Measurements from ENCODE around the gene PAK1. TPM values are rescaled to one million over a fixed set of nuclear protein-coding genes. Genes with fewer than 3 reads are reported as not detected.

The PAK1 gene
- total and polyA plus RNA-seq, 10 of the 15 experiments (the other 5 are each of a cell fraction or from before 2014, with no cell fraction given): 43.8 to 321 (median 110) TPM

- DNase-seq (ENCODE audit: low read depth, low spot score): no peak
- Histone ChIP-seq H3K4me2 (ENCODE audit: control insufficient read depth, insufficient read depth) (peak overlapping the region; percentile 41; the same call in 1 of the 2 replicates), H3K36me3 (ENCODE audit: control insufficient read depth in 2 of 2, insufficient read depth in 2 of 2, low read length in 1 of 2) (peaks cover 0 to 4% of the 10 kb centered on the region in 2 experiments; a peak in 1 of 4 replicates), H3K9me3 (replicated peaks; ENCODE audit: control insufficient read depth, insufficient read depth, low read length) (no peaks in the 10 kb centered on the region), H3K4me3 (no peak overlapping the region), H3K27ac (ENCODE audit: control insufficient read depth, insufficient read depth) (peak overlapping the region; percentile 57), H3K9ac (ENCODE audit: control insufficient read depth, insufficient read depth, low read length) (no peak overlapping the region), H3K27me3 (replicated peaks in 1 of 2; ENCODE audit: control insufficient read depth in 2 of 2, insufficient read depth in 2 of 2, low read length in 1 of 2) (no peaks in the 10 kb centered on the region), H2AFZ (ENCODE audit: control insufficient read depth, low read depth, low read length) (no peak overlapping the region), H4K20me1 (ENCODE audit: control insufficient read depth, insufficient read depth) (no peaks in the 10 kb centered on the region), H3K4me1 (ENCODE audit: control insufficient read depth, insufficient read depth, low read length) (peaks cover 58% of the 10 kb centered on the region), H3K79me2 (ENCODE audit: control insufficient read depth, insufficient read depth, low read length) (peaks cover 75% of the 10 kb centered on the region)
- POLR2A ChIA-PET: interaction anchor here (0.5 to 3.2 kb wide), 7 partner anchors 10 to 44 kb away, joined by 3 to 19 read pairs (median 6); no protein-coding TSS in a partner anchor
- CTCF ChIA-PET: interaction anchor here (0.9 to 5.7 kb wide), 5 partner anchors 9 to 92 kb away, joined by 5 to 50 read pairs (median 14); no protein-coding TSS in a partner anchor
- TF ChIP-seq IKZF2 (IDR thresholded peaks at IDR 0.05): 0 out of 4 replicates have a peak, but pooled peaks of 1 of the 2 experiments have one; percentile 28
- no peak for TF ChIP-seq FOS (IDR thresholded peaks at IDR 0.05; ENCODE audit: borderline replicate concordance, extremely low read depth, insufficient read length)
- no peak for TF ChIP-seq CEBPZ (IDR thresholded peaks at IDR 0.05; ENCODE audit: low read depth, low read length)
- TF ChIP-seq SUZ12 (IDR thresholded peaks at IDR 0.05; ENCODE audit: unreplicated experiment): no peak
- RAD21 ChIA-PET (ENCODE audit: unreplicated experiment): interaction anchor here (0.7 to 5.7 kb wide), 5 partner anchors 9 to 44 kb away, joined by 3 to 42 read pairs (median 6); no protein-coding TSS in a partner anchor
- no TSS peak for BruUV-seq (replicated peaks)
- intact Hi-C loops (cut with micrococcal nuclease; ENCODE audit: unreplicated experiment) (loop anchor here (2.0 kb wide), 1 partner anchor 37 kb away; no protein-coding TSS in a partner anchor), in situ Hi-C loops (cut with MboI) (no loop called here)
- SMC1A ChIA-PET (ENCODE audit: uncharacterized antibody, unreplicated experiment): interaction anchor here (1.3 to 15.6 kb wide), 5 partner anchors 9 to 44 kb away, joined by 4 to 289 read pairs (median 17); no protein-coding TSS in a partner anchor
- FAIRE-seq: no peak
- peak; percentile 50 for ATAC-seq
Measured at GRCh38 chr11:77455740-77456139, 18.2 kb downstream of the PAK1 start.

Data from GM12878 (cell line).